CMK (cell line): Measurements from ENCODE around the gene MAP3K20.
A peak's percentile ranks its signal among the peaks of the same experiment; 100 is the strongest.

Experiments
- DNase-seq: peaks from one replicate; pipeline ENCODE4 v3.0.0-alpha.2; 2010; ENCODE audit warnings: low read depth

MAP3K20 gene

GRCh38 chr2:173051463-173052215, 24.0 kb upstream of the MAP3K20 start:
- no peak for DNase-seq

DNA sequence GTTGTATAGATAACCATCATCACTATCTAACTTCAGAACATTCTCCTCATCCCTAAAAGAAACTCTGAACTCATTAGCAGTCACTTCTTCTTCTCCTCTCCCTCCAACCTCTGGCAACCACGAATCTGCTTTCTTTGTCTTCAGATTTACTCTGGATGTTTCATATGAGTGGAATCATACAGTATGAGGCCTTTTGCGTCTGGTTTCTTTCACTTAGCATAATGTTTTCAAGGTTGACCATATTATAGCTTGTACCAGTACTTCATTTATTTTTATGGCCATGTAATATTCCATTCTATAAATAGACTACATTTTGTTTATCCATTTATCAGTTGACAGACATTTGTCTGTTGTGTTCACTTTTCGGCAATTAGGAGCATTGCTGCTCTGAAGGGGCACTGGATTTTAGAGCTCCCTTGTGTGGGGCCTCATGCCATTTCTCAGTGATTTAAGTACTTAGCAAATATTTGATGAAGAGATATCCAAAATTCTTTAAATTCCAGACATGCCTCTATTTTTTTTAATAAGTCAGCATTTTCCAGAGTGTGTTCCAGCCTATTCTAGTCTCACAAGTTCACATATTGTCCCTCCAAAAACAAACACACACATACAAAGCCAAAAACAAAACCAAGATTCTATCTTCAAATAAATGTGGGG, 22.5 kb upstream of the MAP3K20 start:
- no peak for DNase-seq

DNA sequence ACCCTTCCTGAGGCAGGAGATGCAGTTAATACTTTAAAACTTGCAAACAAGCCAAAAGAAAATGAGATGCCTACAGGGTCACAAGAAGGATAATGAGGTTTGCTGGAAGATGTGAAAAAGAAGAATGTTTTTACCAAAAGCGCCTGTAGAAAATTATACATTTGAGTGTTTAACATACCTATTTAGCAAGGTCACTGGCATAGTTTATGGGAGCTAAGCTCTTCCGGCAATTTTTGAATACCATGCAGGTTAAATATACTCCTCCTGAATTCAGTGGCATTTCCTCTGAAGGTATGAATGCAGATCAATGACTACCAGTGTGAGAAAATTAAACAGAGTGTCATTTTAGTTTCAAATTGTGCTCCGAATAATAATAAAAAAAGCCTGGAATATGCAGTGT, 21.2 kb upstream of the MAP3K20 start:
- DNase-seq, result no peak

GRCh38 chr2:173056705-173057364, 18.8 kb upstream of the MAP3K20 start:
- DNase-seq, result no peak

- DNase-seq, result no peak
Measured at GRCh38 chr2:173058097-173058496, 17.5 kb upstream of the MAP3K20 start.

DNA sequence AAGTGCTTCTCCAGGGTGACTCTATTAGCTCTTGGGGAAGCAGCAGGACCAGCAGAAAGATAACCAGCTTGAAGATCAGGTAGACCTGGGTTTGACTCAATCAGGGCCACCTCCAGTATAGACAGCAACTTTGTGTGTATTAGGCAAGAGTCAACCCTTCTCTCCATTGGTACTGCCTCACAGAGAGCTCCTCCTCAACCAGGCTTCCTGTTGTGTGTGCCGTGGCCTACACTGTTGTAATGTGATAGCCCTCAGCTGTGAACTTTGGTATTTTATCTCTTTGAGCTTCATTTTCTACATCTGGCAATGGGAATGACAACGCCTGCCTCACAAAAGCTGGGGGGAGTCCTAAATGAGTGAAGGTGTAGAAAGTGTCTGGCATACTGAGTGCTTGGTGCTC, 17.0 kb upstream of the MAP3K20 start:
- no peak for DNase-seq

GRCh38 chr2:173059292-173059691, 16.4 kb upstream of the MAP3K20 start:
- DNase-seq, result no peak

GRCh38 chr2:173059971-173060461, 15.6 kb upstream of the MAP3K20 start:
- DNase-seq, result no peak

DNA sequence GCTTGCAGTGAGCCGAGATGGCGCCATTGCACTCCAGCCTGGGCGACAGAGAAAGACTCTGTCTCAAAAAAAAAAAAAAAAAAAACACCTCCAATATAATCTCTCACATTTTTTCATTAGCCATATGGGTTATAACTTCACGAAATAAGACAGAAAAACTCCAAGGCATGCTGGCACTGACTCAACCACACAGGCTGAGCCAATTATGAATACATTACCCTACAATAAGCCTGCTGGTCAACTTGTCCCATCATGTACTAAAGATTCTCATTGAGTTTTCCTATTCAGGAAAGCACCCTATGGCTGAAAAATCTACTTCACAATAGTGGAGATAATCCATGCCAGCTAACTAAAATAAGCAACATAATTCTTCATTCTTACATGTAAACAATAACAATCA, 12.8 kb upstream of the MAP3K20 start:
- no peak for DNase-seq

DNA sequence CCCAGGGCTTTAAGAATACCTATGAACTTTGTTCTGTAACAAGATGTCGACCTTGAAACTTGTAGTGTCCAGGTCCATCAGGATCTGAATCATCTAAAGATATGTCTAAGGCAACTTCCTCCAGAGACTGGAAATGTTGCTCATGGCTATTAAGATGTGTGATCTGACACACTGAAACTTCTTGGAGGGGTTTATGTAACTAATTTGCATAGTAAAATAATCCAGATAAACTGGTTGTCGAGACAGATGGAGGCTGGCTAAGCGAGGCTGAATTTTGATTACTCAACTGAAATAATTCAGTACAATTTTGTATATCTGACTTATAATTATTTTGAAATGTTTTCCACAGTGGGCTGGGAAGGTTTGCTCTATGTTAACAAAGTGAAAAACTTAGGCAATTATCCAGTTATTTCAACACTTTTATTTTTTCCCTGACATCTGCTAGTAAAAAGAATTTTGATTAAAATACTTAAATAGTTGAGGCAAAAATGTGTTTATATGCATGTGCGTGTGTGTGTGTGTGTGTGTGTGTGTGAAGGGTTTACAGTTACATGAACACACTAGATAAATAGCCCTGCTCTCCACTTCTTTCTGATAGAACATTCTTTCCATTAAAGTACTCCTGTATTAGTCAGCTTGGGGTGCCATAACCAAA, 11.4 kb upstream of the MAP3K20 start:
- no peak for DNase-seq

DNA sequence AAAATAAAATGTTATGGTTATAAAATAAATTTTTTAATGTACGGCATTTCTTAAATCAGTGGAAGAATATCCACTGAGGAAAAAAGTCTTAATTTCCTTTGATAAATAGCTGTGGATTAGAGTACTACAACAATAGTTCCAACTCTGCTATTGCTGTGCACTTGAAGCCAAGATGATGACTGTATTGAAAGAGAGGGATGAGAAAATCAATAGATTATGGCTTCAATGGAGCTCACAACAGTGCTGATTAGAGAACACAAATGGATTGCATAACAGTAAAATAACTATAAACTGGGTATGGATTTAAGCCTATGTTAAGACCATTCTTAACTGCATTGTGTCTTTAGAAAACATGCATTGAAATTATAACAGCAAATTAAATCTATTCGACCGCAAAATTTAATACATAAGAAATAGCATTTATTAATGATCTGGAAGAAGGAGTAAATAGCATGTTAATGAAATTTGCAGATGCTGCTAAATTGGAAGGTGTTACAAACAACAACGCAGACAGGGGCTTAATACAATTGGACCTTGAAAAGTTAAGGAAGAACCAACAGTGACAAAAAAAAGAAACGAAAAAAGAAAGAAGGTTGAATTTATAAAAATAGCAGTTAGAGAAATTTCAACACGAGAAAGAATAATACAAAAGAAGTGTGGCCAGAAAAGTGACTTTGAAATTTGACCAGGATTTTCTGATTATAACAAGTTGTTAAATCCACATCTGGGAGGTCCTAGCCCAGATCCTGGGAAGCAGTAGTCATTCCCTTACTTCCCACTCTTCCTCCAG, 8.6 kb upstream of the MAP3K20 start:
- DNase-seq, result no peak

DNA sequence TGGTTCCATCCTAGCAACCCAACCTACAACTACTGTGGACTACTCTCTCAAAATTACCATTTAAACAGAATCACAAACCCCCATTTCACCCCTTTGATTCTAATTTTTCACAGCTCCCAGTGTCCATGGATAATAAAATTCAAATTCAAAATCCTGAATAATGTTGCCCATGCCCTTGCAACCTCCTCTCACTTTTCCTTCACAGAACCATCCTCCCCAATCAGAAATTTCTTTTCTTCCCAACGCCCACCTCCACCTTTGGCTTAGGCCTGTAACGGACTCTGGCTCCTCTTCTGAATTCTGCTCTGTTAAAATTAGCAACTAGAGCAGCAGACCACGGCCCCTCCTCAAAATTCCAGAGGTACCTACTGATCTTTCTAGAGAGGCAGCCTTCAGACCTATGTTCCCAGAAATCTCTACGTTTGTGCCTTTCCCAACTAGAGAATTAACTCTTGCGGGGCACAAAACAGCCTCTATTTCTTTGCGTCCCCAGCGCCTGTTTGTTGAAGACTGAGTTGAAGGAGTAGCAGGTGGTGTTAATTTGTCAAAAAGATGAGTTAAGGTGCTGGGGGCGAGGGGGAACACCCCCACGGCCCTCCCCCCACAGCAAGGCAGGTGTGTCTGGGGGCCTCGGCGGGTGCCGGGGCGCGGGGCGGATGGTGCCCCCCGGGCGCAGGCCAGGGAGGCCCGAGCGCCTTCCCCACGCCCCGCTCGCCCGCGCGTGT, 428 bp upstream of the MAP3K20 start:
- DNase-seq, result no peak

DNA sequence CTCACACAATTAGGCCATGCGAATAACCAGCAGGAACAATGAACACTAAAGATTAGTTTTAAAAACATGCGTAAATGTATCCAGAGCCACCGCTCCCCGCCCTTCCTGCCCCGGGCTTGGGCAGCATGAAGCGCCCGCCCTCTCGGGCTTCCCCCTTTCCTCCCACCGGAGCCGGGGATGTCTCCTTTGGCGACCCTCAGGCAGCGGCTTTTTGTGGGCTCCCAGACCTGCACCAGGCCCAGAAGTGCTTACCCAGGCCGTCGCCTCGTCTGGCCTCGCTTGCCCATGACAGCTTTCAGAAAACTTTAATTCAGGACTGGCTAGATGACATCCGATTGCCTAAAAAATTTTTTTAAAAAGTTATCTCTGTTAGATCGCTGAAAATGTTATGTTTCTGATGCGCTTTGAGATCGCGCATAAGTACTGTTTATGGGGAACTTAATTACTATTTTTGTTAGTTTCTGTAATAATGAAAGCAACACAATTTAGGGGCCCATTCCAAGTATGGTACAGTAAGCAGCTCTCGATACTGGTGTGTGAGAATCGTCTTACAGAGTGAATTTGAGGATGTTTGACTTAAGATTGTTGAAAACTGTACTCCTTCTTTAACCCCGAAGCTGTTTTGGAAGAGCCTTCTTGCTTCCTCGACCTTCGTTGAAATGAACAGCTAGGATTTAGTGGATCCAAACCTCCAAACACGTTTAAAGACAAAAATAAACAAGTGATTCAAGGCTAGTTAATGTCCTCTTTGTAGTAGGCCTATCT, 1.1 kb downstream of the MAP3K20 start:
- peak; percentile 20 for DNase-seq

DNA sequence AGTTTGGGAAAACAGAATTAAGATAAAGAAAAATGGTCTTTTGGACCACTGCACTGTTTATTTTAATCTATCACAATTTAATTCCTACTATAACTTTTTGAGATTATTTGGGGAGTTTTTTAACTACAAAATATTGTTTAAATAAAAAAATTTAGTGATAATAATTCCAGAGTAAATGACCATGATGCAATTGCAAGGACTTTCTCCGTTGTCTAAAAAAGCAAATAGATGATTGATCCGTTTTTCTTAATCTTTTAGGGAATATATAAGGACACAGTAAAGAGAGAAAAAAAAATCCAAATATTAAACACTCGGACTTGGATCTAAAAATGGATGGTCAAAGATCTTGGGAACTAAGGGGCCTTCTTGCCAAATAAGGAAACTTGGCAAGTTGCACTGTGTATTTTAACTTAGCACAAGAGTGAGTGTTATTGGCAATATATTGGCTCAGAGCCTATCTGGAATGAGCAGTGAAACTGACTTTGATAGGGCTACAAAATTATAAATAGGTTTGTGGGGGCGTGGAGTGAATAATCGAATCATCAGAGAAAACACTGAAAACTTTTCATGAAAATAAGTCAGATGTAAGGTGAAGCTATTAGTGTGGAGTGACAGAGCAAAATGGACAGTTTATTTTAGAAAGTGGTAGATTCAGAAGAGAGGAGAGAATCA, 2.0 kb downstream of the MAP3K20 start:
- no peak for DNase-seq

GRCh38 chr2:173079141-173079540, 3.5 kb downstream of the MAP3K20 start:
- no peak for DNase-seq

DNA sequence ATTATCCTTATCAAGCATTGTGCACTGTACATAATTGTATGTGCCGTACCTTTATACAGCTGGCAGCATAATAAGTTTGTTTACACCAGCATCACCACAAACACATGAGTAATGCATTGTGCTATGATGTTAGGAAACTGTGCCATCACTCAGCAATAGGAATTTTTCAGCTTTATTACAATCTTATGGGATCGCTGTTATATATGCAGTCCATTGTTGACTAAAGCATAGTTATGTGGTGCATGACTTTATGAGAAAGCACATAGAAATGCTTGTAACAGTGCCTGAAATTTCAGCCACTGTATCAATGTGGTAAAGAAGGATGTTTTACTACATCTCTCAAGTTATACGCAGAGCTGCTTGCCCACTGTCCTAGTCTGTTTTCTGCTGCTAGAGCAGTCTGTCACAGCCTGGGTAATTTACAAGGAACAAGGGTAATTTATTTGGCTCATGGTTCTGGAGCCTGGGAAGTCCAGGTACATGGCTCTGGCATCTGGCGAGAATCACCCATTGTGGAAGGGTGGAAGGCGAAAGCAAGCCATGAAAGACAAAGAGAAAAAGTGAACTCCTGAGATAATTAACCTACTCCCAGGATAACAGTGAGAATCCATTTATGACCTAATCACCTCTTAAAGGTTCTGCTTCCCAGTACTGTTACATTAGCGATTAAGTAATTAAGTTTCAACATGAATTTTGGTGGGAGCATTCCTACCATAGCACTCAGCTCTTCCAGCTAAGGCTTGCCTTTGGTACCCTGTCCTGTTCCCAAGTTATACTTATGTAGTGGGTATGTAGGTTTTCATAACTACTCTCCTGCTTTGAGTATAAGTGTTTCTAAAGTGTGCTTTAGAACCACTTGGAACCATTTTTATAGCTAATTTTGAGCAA, 4.6 kb downstream of the MAP3K20 start:
- DNase-seq, result no peak

DNA sequence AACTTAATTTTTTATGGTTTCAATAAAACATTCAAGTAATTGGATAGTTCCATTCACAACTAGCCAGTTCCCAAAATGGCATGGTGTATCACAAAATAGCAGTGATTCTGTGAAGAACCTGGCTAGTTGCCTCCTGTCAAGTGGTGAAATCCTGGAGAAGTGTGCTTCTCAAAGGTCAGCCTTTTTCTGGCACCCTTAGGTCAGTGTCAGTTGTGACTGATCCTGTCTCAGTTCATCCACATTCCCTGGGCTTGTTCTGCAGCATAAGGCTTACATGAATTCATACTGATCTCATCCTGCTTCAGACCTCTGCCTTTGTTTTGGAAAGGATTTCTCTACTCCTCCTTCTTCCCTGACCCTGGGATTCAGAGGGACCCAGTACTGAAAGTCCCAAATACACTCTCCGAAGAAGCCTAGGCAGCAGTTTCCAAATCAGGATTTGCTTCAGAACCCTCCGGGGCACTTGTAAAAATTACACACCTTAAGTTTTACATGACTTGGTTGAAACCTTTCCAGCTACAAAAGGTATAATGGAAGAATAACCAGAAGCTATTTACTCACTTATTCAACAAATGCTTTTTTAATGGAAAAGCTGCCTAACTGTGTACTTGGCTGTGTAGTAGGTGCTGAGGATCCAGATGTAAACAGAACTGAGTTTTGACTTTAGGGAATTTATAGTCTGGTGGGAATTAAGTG, 11.0 kb downstream of the MAP3K20 start:
- no peak for DNase-seq

DNA sequence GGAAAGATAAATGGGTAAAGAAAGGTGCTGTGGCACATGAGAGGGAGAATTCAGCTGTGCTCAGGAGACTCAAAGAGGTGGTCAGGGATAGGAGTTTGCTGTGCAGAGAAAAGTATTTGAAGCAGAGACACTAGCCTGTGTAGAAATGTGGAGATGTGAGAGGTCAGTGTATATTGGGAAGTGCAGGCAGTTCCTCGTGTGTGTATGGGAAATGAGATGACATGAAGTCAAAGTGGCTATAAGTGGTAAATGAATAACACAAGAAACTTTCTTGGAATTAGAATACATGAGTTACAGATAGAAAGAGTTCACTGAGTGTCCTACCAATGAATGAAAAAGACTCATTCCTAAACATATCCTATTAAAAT, 11.6 kb downstream of the MAP3K20 start:
- DNase-seq, result no peak
